ENCODE data around the gene LCN2. TPM values are rescaled to one million over a fixed set of nuclear protein-coding genes. Genes with fewer than 3 reads are reported as not detected.
"Not testable (repeated sequence)": the region's sequence is repeated elsewhere in the genome, so short reads cannot be mapped to it uniquely, and the experiment has no call there.

Gene LCN2
- total RNA-seq, 2 experiments from 2014 or later = not detected

GRCh38 chr9:128108269-128109049 is 40.8 kb upstream of the LCN2 start:
- peaks cover 12% of the 10 kb centered on the region for H3K4me1 Mint-ChIP-seq
- peak overlapping the region; percentile 42 for H3K27ac Mint-ChIP-seq
- H3K36me3 Mint-ChIP-seq = peaks cover 17% of the 10 kb centered on the region

GRCh38 chr9:128109050-128109709 is 40.1 kb upstream of the LCN2 start:
- Mint-ChIP-seq H3K27me3 (no peaks in the 10 kb centered on the region), H3K4me1 (peaks cover 6% of the 10 kb centered on the region), H3K9me3 (no peaks in the 10 kb centered on the region), H3K4me3 (no peak overlapping the region), H3K27ac (peak overlapping the region; percentile 49), H3K36me3 (peaks cover 18% of the 10 kb centered on the region)
- DNase-seq = no peak

More at GRCh38 chr9:128108269-128109049, 40.8 kb upstream of the LCN2 start:
- Mint-ChIP-seq H3K27me3 (no peaks in the 10 kb centered on the region), H3K4me3 (no peak overlapping the region), H3K9me3 (no peaks in the 10 kb centered on the region)
- DNase-seq = no peak

GRCh38 chr9:128111726-128112125 is 37.5 kb upstream of the LCN2 start:
- H3K27ac Mint-ChIP-seq, H3K27me3 Mint-ChIP-seq, H3K9me3 Mint-ChIP-seq, H3K4me3 Mint-ChIP-seq, DNase-seq, H3K4me1 Mint-ChIP-seq: not testable (repeated sequence)
- peaks cover 20% of the 10 kb centered on the region for H3K36me3 Mint-ChIP-seq

- H3K27ac Mint-ChIP-seq = no peak overlapping the region
- no peak overlapping the region for H3K4me3 Mint-ChIP-seq
- no peak for DNase-seq
- no peaks in the 10 kb centered on the region for H3K27me3 Mint-ChIP-seq
- H3K4me1 Mint-ChIP-seq = peaks cover 11% of the 10 kb centered on the region
- no peaks in the 10 kb centered on the region for H3K9me3 Mint-ChIP-seq
- peaks cover 14% of the 10 kb centered on the region for H3K36me3 Mint-ChIP-seq
Measured at GRCh38 chr9:128113526-128114325, 35.5 kb upstream of the LCN2 start.

GRCh38 chr9:128114326-128115186 is 34.7 kb upstream of the LCN2 start:
- H3K27me3 Mint-ChIP-seq = no peaks in the 10 kb centered on the region
- H3K4me1 Mint-ChIP-seq = peaks cover 10% of the 10 kb centered on the region
- H3K27ac Mint-ChIP-seq = no peak overlapping the region
- peaks cover 12% of the 10 kb centered on the region for H3K36me3 Mint-ChIP-seq
- DNase-seq = no peak
- no peak overlapping the region for H3K4me3 Mint-ChIP-seq
- no peaks in the 10 kb centered on the region for H3K9me3 Mint-ChIP-seq

GRCh38 chr9:128115187-128116103 is 33.8 kb upstream of the LCN2 start:
- Mint-ChIP-seq H3K27me3 (no peaks in the 10 kb centered on the region), H3K9me3 (no peaks in the 10 kb centered on the region), H3K27ac (no peak overlapping the region), H3K4me3 (no peak overlapping the region), H3K4me1 (peaks cover 8% of the 10 kb centered on the region), H3K36me3 (peaks cover 9% of the 10 kb centered on the region)
- DNase-seq = peak; percentile 24

GRCh38 chr9:128116104-128117083 is 32.9 kb upstream of the LCN2 start:
- H3K9me3 Mint-ChIP-seq = no peaks in the 10 kb centered on the region
- H3K27me3 Mint-ChIP-seq = no peaks in the 10 kb centered on the region
- H3K36me3 Mint-ChIP-seq = peaks cover 8% of the 10 kb centered on the region
- peaks cover 8% of the 10 kb centered on the region for H3K4me1 Mint-ChIP-seq
- no peak overlapping the region for H3K4me3 Mint-ChIP-seq
- H3K27ac Mint-ChIP-seq = no peak overlapping the region
- DNase-seq = no peak

GRCh38 chr9:128117613-128118471 is 31.4 kb upstream of the LCN2 start:
- Mint-ChIP-seq H3K27ac (peak overlapping the region; percentile 66), H3K36me3 (peaks cover 6% of the 10 kb centered on the region), H3K4me3 (no peak overlapping the region), H3K4me1 (peaks cover 8% of the 10 kb centered on the region), H3K9me3 (no peaks in the 10 kb centered on the region), H3K27me3 (no peaks in the 10 kb centered on the region)
- peak; percentile 93 for DNase-seq

- no peaks in the 10 kb centered on the region for H3K9me3 Mint-ChIP-seq
- H3K36me3 Mint-ChIP-seq = peaks cover 4% of the 10 kb centered on the region
- DNase-seq = no peak
- peaks cover 8% of the 10 kb centered on the region for H3K4me1 Mint-ChIP-seq
- H3K4me3 Mint-ChIP-seq = no peak overlapping the region
- H3K27me3 Mint-ChIP-seq = no peaks in the 10 kb centered on the region
- H3K27ac Mint-ChIP-seq = no peak overlapping the region
Measured at GRCh38 chr9:128118472-128118857, 30.8 kb upstream of the LCN2 start.

GRCh38 chr9:128118971-128119665 is 30.1 kb upstream of the LCN2 start:
- Mint-ChIP-seq H3K4me1 (peaks cover 8% of the 10 kb centered on the region), H3K27ac (no peak overlapping the region), H3K36me3 (peaks cover 3% of the 10 kb centered on the region), H3K9me3 (no peaks in the 10 kb centered on the region), H3K27me3 (no peaks in the 10 kb centered on the region), H3K4me3 (no peak overlapping the region)
- no peak for DNase-seq

- Mint-ChIP-seq H3K4me3 (no peak overlapping the region), H3K27me3 (no peaks in the 10 kb centered on the region), H3K36me3 (peaks cover 5% of the 10 kb centered on the region), H3K4me1 (peaks cover 13% of the 10 kb centered on the region), H3K27ac (no peak overlapping the region), H3K9me3 (no peaks in the 10 kb centered on the region)
- DNase-seq = no peak
Measured at GRCh38 chr9:128120061-128120740, 29.1 kb upstream of the LCN2 start.

Measured in activated naive CD8-positive, alpha-beta T cell treated with anti-CD3 and anti-CD28 coated beads for 36 hours (primary cell).